Loucy (cell line): ENCODE data around the gene PTPRT.

Experiments used
- EZH2phosphoT487 ChIP-seq: fragments of 200-600 bp; IDR thresholded peaks from 2 replicates; pipeline ENCODE4 v1.6.1; 2018; ENCODE audit warnings: antibody characterized with exemption, mild to moderate bottlenecking, moderate library complexity, borderline replicate concordance
- TF ChIP-seq, protein P1 (sequence below): fragments of 200-600 bp; sonication (generic); conservative IDR thresholded peaks from 2 replicates; pipeline ENCODE4 v1.5.1; 2014; ENCODE audit warnings: mild to moderate bottlenecking, antibody characterized with exemption, low read length

DNA sequence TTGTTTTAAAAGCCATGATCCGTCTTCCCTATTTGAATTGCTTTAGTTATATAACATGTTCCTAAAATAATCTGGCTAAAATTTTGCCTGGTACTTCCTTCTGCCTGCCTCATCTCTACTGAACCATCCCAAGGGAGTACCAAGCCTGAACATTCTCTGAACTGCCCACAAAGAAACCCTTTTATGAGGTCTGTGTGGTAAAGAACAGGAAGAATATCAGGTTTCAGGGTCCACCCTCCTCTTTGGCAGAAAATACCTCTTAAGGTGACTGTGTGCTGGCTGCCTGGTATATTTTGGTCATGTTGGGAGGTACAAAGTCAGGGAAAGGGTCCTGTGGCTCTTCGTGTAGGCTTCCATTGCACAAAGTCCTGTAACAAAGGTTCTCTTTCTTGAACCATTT, 997.4 kb downstream of the PTPRT start:
- TF ChIP-seq EZH2phosphoT487, result no peak
- TF ChIP-seq, protein P1, sequence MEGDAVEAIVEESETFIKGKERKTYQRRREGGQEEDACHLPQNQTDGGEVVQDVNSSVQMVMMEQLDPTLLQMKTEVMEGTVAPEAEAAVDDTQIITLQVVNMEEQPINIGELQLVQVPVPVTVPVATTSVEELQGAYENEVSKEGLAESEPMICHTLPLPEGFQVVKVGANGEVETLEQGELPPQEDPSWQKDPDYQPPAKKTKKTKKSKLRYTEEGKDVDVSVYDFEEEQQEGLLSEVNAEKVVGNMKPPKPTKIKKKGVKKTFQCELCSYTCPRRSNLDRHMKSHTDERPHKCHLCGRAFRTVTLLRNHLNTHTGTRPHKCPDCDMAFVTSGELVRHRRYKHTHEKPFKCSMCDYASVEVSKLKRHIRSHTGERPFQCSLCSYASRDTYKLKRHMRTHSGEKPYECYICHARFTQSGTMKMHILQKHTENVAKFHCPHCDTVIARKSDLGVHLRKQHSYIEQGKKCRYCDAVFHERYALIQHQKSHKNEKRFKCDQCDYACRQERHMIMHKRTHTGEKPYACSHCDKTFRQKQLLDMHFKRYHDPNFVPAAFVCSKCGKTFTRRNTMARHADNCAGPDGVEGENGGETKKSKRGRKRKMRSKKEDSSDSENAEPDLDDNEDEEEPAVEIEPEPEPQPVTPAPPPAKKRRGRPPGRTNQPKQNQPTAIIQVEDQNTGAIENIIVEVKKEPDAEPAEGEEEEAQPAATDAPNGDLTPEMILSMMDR, result no peak
